Ramos (cell line): ENCODE results near the gene CHRFAM7A.
"Not testable (repeated sequence)": the region's sequence is repeated elsewhere in the genome, so short reads cannot be mapped to it uniquely, and the experiment has no call there.

Source experiments
- in situ Hi-C: fragments of 300-500 bp; cut with MboI; formaldehyde crosslinking; loops from one replicate; pipeline ENCODE4 v1.14.3; 2022; ENCODE audit warnings: low sequenced_read_pairs; ENCODE audit not compliant: unreplicated experiment

Gene CHRFAM7A

GRCh38 chr15:30334152-30334551 is 59.2 kb downstream of the CHRFAM7A start:
- in situ Hi-C loops, result not testable (repeated sequence)

- in situ Hi-C loops, result not testable (repeated sequence)
Measured at GRCh38 chr15:30326145-30326544, 67.2 kb downstream of the CHRFAM7A start.

GRCh38 chr15:30321063-30321462 is 72.3 kb downstream of the CHRFAM7A start:
- in situ Hi-C loops, result not testable (repeated sequence)

GRCh38 chr15:30315704-30316103 is 77.6 kb downstream of the CHRFAM7A start:
- in situ Hi-C loops, result not testable (repeated sequence)

GRCh38 chr15:30310575-30310974 is 82.8 kb downstream of the CHRFAM7A start:
- in situ Hi-C loops, result not testable (repeated sequence)
